Neural cell (in vitro differentiated cells): Measurements from ENCODE around the gene CYP26B1.

Source experiments
- CTCF ChIP-seq: fragments of 450-650 bp; IDR thresholded peaks from 2 replicates; pipeline ENCODE4 v1.5.1; 2014; ENCODE audit warnings: antibody characterized with exemption, mild to moderate bottlenecking, moderate library complexity; ENCODE audit not compliant: poor library complexity, severe bottlenecking
- EP300 ChIP-seq: fragments of 450-650 bp; conservative IDR thresholded peaks from 2 replicates; pipeline ENCODE4 v1.6.1; 2014; ENCODE audit warnings: antibody characterized with exemption, mild to moderate bottlenecking, moderate library complexity; ENCODE audit not compliant: poor library complexity, severe bottlenecking
- EZH2 ChIP-seq: fragments of 200-600, 300-800 bp; shearing (Covaris generic), sonication (generic); IDR thresholded peaks from 2 replicates; pipeline ENCODE4 v1.6.1; 2014; ENCODE audit warnings: antibody characterized with exemption, low read length, borderline replicate concordance, mild to moderate bottlenecking; ENCODE audit not compliant: insufficient read depth, poor library complexity, severe bottlenecking
- MXI1 ChIP-seq: fragments of 450-650 bp; conservative IDR thresholded peaks from 2 replicates; pipeline ENCODE4 v1.6.1; 2014; ENCODE audit warnings: antibody characterized with exemption, mild to moderate bottlenecking; ENCODE audit not compliant: poor library complexity, severe bottlenecking
- POLR2AphosphoS5 ChIP-seq: IDR thresholded peaks from 2 replicates; pipeline ENCODE4 v1.6.1; 2012
- RAD21 ChIP-seq: fragments of 450-650 bp; conservative IDR thresholded peaks from 2 replicates; pipeline ENCODE4 v1.6.1; 2014; ENCODE audit warnings: antibody characterized with exemption, mild to moderate bottlenecking, moderate library complexity
- REST ChIP-seq: IDR thresholded peaks from 2 replicates; pipeline ENCODE4 v1.6.1; 2012; ENCODE audit warnings: borderline replicate concordance
- SMC3 ChIP-seq: fragments of 450-650 bp; conservative IDR thresholded peaks from 2 replicates; pipeline ENCODE4 v1.6.1; 2014; ENCODE audit warnings: antibody characterized with exemption, mild to moderate bottlenecking, moderate library complexity; ENCODE audit not compliant: poor library complexity
- TAF1 ChIP-seq: IDR thresholded peaks from 2 replicates; pipeline ENCODE4 v1.6.1; 2012; ENCODE audit warnings: low read depth

GRCh38 chr2:72109904-72110303 lies 37.8 kb downstream of the CYP26B1 start:
- TF ChIP-seq CTCF = no peak
- no peak for TF ChIP-seq RAD21
- TF ChIP-seq POLR2AphosphoS5 = no peak
- no peak for TF ChIP-seq EZH2
- no peak for TF ChIP-seq SMC3
- no peak for TF ChIP-seq TAF1
- TF ChIP-seq REST = no peak
- no peak for TF ChIP-seq EP300
- no peak for TF ChIP-seq MXI1
